K562 (cell line): ENCODE results near the gene BNIP5. TPM values are rescaled to one million over a fixed set of nuclear protein-coding genes. Genes with fewer than 3 reads are reported as not detected.

ENCODE experiments used
- ATAC-seq: fragments of 200-7000 bp; cut with Tn5 transposase; 3 replicates; pipeline ENCODE4 v1.9.1; 2020; ENCODE audit warnings: moderate library complexity
- BruUV-seq: library from RNA; stranded (reverse); fragments of 400-500 nt; replicated peaks from 2 replicates; lab custom pipeline; 2021; lab: Mats Ljungman, UMichigan
- CTCF ChIA-PET: fragments of 300-600 bp; formaldehyde crosslinking; extraction: SDS; loops from one replicate; lab custom pipeline; 2021; ENCODE audit warnings: low intra/inter-chr PET ratio; lab: Yijun Ruan, JAX
- POLR2A ChIA-PET: fragments of 300-600, 350-650 bp; sonication (Branson Sonifier 250); formaldehyde crosslinking; extraction: SDS; loops from one replicate; lab custom pipeline; 2021; ENCODE audit warnings: antibody characterized with exemption, inconsistent platforms; lab: Yijun Ruan, JAX
- DNase-seq, 4 experiments: peaks; one replicate each; pipeline versions ENCODE4 v3.0.0 to v3.0.0-alpha.2; 2011 to 2018; ENCODE audit warnings: low spot score in 3 of 4, mixed read lengths in 3 of 4; ENCODE audit errors: extremely low read depth in 1 of 4
- FAIRE-seq: peaks from 2 replicates; lab custom pipeline; 2011; peaks lifted over from hg19 to GRCh38; lab: Jason Lieb, UNC
- H2AFZ ChIP-seq: 2 replicates; pipeline ENCODE4 v1.6.0; 2011; ENCODE audit warnings: low read depth, low read length, control low read depth, inconsistent platforms
- H3K27ac ChIP-seq: fragments of 200-600 bp; 3 replicates; pipeline ENCODE4 v1.8.0; 2011; ENCODE audit warnings: low read depth, mild to moderate bottlenecking, control low read depth, inconsistent platforms, low read length, moderate library complexity, mixed read lengths; ENCODE audit errors: extremely low read depth
- H3K27me3 ChIP-seq, 2 experiments: fragments of 300-600 bp in 1 of 2; 2 replicates in 1 of 2; 3 replicates in 1 of 2; pipeline versions ENCODE4 v1.6.0 to v1.8.0; 2011; ENCODE audit warnings: inconsistent platforms in 2 of 2, low read length in 2 of 2, mild to moderate bottlenecking in 1 of 2, mixed read lengths in 1 of 2, moderate library complexity in 1 of 2; ENCODE audit not compliant: control insufficient read depth in 2 of 2, insufficient read depth in 2 of 2
- H3K36me3 ChIP-seq: fragments of 300-600 bp; 3 replicates; pipeline ENCODE4 v1.8.0; 2011; ENCODE audit warnings: mild to moderate bottlenecking, low read length, inconsistent platforms; ENCODE audit not compliant: control insufficient read depth, insufficient read depth
- H3K4me1 ChIP-seq, 2 experiments: fragments of 200-600 bp in 1 of 2; replicated peaks in 1 of 2; 2 replicates in 1 of 2; 3 replicates in 1 of 2; pipeline versions ENCODE4 v1.5.1 to v1.8.0; 2011; ENCODE audit warnings: inconsistent platforms in 2 of 2, low read length in 2 of 2, mild to moderate bottlenecking in 1 of 2, mixed read lengths in 1 of 2, moderate library complexity in 1 of 2; ENCODE audit not compliant: control insufficient read depth in 2 of 2, insufficient read depth in 2 of 2
- H3K4me2 ChIP-seq: 2 replicates; pipeline ENCODE4 v1.6.1; 2011; ENCODE audit warnings: low read length, control low read depth, inconsistent platforms, mixed read lengths; ENCODE audit not compliant: insufficient read depth
- H3K4me3 ChIP-seq: fragments of 200-600 bp; sonication (generic), shearing (Covaris generic); 2 replicates; pipeline ENCODE4 v1.5.1; 2016; ENCODE audit warnings: control low read depth, inconsistent platforms
- H3K79me2 ChIP-seq: fragments of 200-600 bp; 3 replicates; pipeline ENCODE4 v1.8.0; 2011; ENCODE audit warnings: low read length, inconsistent platforms; ENCODE audit not compliant: control insufficient read depth, insufficient read depth
- H3K9ac ChIP-seq, 2 experiments: 2 replicates each; pipeline versions ENCODE4 v1.6.0 to v1.6.1; 2011; ENCODE audit warnings: low read depth in 2 of 2, low read length in 2 of 2, control low read depth in 1 of 2, inconsistent platforms in 1 of 2, mild to moderate bottlenecking in 1 of 2, mixed read lengths in 1 of 2; ENCODE audit not compliant: insufficient read depth in 1 of 2
- H3K9me1 ChIP-seq: one replicate; pipeline ENCODE4 v1.6.0; 2011; ENCODE audit warnings: inconsistent platforms, mild to moderate bottlenecking, low read length, moderate library complexity; ENCODE audit not compliant: control insufficient read depth, insufficient read depth
- H3K9me3 ChIP-seq: replicated peaks from 2 replicates; pipeline ENCODE4 v1.5.1; 2011; ENCODE audit warnings: low read depth, low read length, inconsistent platforms; ENCODE audit not compliant: control insufficient read depth, insufficient read depth
- H4K20me1 ChIP-seq: replicated peaks from 2 replicates; pipeline ENCODE4 v1.6.1; 2011; ENCODE audit warnings: low read length, inconsistent platforms, mixed read lengths; ENCODE audit not compliant: control insufficient read depth, insufficient read depth
- CBX2 ChIP-seq: fragments of 200-600 bp; sonication (generic); IDR thresholded peaks from one replicate; pipeline ENCODE4 v1.6.1; 2012; ENCODE audit warnings: mild to moderate bottlenecking, low read length, inconsistent platforms; ENCODE audit not compliant: insufficient read depth, poor library complexity, severe bottlenecking
- EGR1 ChIP-seq: fragments of 450-650 bp; conservative IDR thresholded peaks from 2 replicates; pipeline ENCODE4 v1.6.1; 2017; ENCODE audit warnings: mild to moderate bottlenecking
- EWSR1 ChIP-seq: fragments of 450-650 bp; IDR thresholded peaks from 2 replicates; pipeline ENCODE4 v1.6.1; 2018; ENCODE audit warnings: borderline replicate concordance, mild to moderate bottlenecking, low read depth, moderate library complexity; ENCODE audit not compliant: partially characterized antibody
- GTF2F1 ChIP-seq: IDR thresholded peaks from 2 replicates; pipeline ENCODE4 v1.6.1; 2011; ENCODE audit warnings: low read depth, low read length, improper control_type of control experiment
- MED1 ChIP-seq: sonication (generic); formaldehyde crosslinking; IDR thresholded peaks from 2 replicates; pipeline ENCODE4 v1.8.1; 2023; ENCODE audit warnings: missing genetic modification reagents, borderline replicate concordance
- MLX ChIP-seq, 2 experiments: fragments of 450-650 bp in 1 of 2; sonication (generic) in 1 of 2; formaldehyde crosslinking; conservative IDR thresholded peaks; 2 replicates each; pipeline versions ENCODE4 v1.4.0 to v1.8.1; 2020 to 2022; ENCODE audit warnings: mild to moderate bottlenecking in 1 of 2, missing genetic modification reagents in 1 of 2
- PHTF2 ChIP-seq: fragments of 250-450 bp; sonication (Bioruptor Pico); IDR thresholded peaks from 2 replicates; pipeline ENCODE4 v1.5.0; 2021; ENCODE audit warnings: mild to moderate bottlenecking
- RBM22 ChIP-seq: fragments of 200-400 bp; formaldehyde crosslinking; IDR thresholded peaks from 2 replicates; pipeline ENCODE4 v1.6.1; 2018; ENCODE audit warnings: low read length, low read depth; ENCODE audit not compliant: poor library complexity, severe bottlenecking
- ZBTB33 ChIP-seq: sonication (generic); formaldehyde crosslinking; IDR thresholded peaks from 2 replicates; pipeline ENCODE4 v1.8.1; 2023; ENCODE audit warnings: mild to moderate bottlenecking, missing genetic modification reagents
- ZNF639 ChIP-seq, 2 experiments: fragments of 200-800 bp in 1 of 2; sonication (Bioruptor generic) in 1 of 2; sonication (generic) in 1 of 2; formaldehyde crosslinking in 1 of 2; IDR thresholded peaks in 1 of 2; conservative IDR thresholded peaks in 1 of 2; 2 replicates each; pipeline versions ENCODE4 v1.5.0 to v1.6.1; 2016 to 2020; ENCODE audit warnings: missing compliant biosample characterization in 1 of 2, missing genetic modification characterization in 1 of 2, missing genetic modification reagents in 1 of 2
- WGBS: fragments of 100-300 bp; shearing (Covaris generic); methylation state at CpG from one replicate; pipeline ENCODE4 v1.1.6; 2016; ENCODE audit warnings: low coverage, mixed read lengths; ENCODE audit not compliant: insufficient coverage; ENCODE audit errors: missing lambda C conversion rate; 5-methylcytosine and 5-hydroxymethylcytosine counted together
- in situ Hi-C: fragments of 300-500 bp; cut with MboI; formaldehyde crosslinking; loops from 4 replicates; pipeline ENCODE4 v1.15.0; 2018; ENCODE audit warnings: inconsistent platforms, mixed read lengths
- intact Hi-C: fragments of 100-400 bp; cut with micrococcal nuclease; formaldehyde crosslinking; loops from 2 replicates; pipeline ENCODE4 v1.14.2; 2022
- polyA plus RNA-seq, 8 experiments: library from polyadenylated mRNA; depleted of rRNA in 4 of 8; stranded (reverse) in 5 of 8; unstranded in 3 of 8; fragments of >200 nt; fragmentation: Nextera tagmentation in 2 of 8; fragmentation: Illumina TruSeq in 1 of 8; extraction: Ambion mirVana in 2 of 8; extraction: Trizol in 1 of 8; gene quantifications; 2 replicates each; pipeline versions ENCODE4 v1.2.1 to v1.2.3, GENCODE V29; 2011 to 2014; ENCODE audit warnings: inconsistent platforms in 1 of 8, missing spikeins in 1 of 8
- total RNA-seq, 7 experiments: library from RNA; depleted of rRNA in 6 of 7; stranded (reverse); fragments of >200 nt in 6 of 7; fragmentation: Illumina TruSeq in 2 of 7; extraction: Trizol in 2 of 7; gene quantifications; 2 replicates each; pipeline versions ENCODE4 v1.2.1 to v1.2.3, GENCODE V29; 2011 to 2021; ENCODE audit warnings: low replicate concordance in 1 of 7

BNIP5 gene
- total and polyA plus RNA-seq, 9 of the 15 experiments (the other 6 are each of a cell fraction or from before 2014, with no cell fraction given) = not detected

- Histone ChIP-seq H3K4me1 (peaks cover 7 to 11% of the 10 kb centered on the region in 2 experiments; a peak in 4 of 5 replicates), H3K27ac (no peak overlapping the region), H3K9me3 (no peaks in the 10 kb centered on the region), H4K20me1 (peaks cover 4% of the 10 kb centered on the region; the same call in 1 of the 2 replicates), H3K79me2 (no peaks in the 10 kb centered on the region), H2AFZ (peak overlapping the region; percentile 90), H3K27me3 (peaks cover 19 to 45% of the 10 kb centered on the region in 2 experiments; a peak in 4 of 5 replicates), H3K9me1 (no peaks in the 10 kb centered on the region), H3K9ac (peak overlapping the region in 1 of 2 experiments; percentile 89; a peak in 1 of 4 replicates), H3K4me3 (no peak overlapping the region), H3K4me2 (peak overlapping the region; percentile 80; the same call in 1 of the 2 replicates)
- ChIA-PET CTCF (interaction anchor here (0.6 to 2.1 kb wide), 3 partner anchors 21 to 341 kb away, joined by 3 to 21 read pairs (median 5); no protein-coding TSS in a partner anchor), POLR2A (interaction anchor here (0.7 to 2.2 kb wide), 7 partner anchors 10 to 256 kb away, joined by 3 to 20 read pairs (median 5); no protein-coding TSS in a partner anchor)
- FAIRE-seq = no peak
- no peak for DNase-seq
- in situ Hi-C loops = no loop called here
- WGBS = 13% methylated on average over 12 of the region's 12 CpGs
- no TSS peak for BruUV-seq
- TF ChIP-seq ZBTB33 (CRISPR knock-in tag) = peak; percentile 18; the same call in 1 of the 2 replicates
- no peak for TF ChIP-seq GTF2F1
- TF ChIP-seq PHTF2 (CRISPR knock-in tag) = no peak
- no peak for TF ChIP-seq RBM22
- TF ChIP-seq EWSR1 = no peak
- TF ChIP-seq CBX2 = peak; percentile 76
- TF ChIP-seq EGR1 = 0 out of 2 replicates have a peak, but pooled peaks have one; percentile 9
- TF ChIP-seq MED1 (CRISPR knock-in tag) = no peak
- TF ChIP-seq ZNF639 (CRISPR knock-in tag; conservative IDR thresholded peaks at IDR 0.05 in 1 of 2, IDR thresholded peaks at IDR 0.05 in 1 of 2) = no peak
- TF ChIP-seq MLX (CRISPR knock-in tag; conservative IDR thresholded peaks at IDR 0.05) = no peak
- TF ChIP-seq, all 486 proteins: peak for 3
- peak; percentile 8 for ATAC-seq
- intact Hi-C loops = no loop called here
- H3K36me3 ChIP-seq = no peaks in the 10 kb centered on the region
Observed at GRCh38 chr6:36340306-36340617, 3.6 kb upstream of the BNIP5 start.
